ENCODE data around the gene SIX2.

The SIX2 gene

DNA sequence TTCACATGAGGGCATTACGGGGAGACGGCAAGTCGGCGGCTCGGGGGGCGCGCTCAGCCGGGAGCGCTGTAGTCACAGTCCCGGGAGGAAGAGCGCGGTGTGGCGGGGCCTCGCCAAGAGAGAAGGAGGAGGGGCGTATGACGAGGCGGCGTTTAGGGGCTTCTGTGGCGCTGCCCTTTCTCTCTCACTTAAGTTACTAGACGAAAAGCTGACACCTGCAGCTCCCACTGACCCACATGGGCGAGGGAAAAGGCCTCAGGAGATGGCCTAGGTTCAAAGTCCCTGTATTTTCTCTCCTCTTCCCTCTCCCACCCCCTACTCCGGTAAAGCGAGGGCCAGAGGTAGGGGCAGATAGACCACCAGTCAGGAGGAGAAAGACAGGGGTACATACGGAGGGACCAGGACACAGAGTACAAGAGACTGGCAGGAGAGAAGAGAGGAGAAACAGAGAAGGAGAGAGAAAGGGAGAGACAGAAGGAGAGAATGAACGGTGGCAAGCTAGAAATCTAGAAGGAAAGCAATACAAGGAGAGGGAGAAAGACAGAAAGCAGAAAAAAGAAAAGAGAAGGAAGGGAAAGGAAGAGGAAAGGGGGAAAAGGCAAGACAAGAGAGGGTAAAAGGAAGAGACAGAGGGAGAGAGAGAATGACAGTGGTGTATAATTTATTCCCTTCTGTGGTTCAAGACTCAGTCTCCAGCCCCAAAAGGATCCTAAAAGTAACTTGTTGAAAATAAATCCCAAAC is 3.8 kb downstream of the SIX2 start:
- TF ChIP-seq, protein P1, sequence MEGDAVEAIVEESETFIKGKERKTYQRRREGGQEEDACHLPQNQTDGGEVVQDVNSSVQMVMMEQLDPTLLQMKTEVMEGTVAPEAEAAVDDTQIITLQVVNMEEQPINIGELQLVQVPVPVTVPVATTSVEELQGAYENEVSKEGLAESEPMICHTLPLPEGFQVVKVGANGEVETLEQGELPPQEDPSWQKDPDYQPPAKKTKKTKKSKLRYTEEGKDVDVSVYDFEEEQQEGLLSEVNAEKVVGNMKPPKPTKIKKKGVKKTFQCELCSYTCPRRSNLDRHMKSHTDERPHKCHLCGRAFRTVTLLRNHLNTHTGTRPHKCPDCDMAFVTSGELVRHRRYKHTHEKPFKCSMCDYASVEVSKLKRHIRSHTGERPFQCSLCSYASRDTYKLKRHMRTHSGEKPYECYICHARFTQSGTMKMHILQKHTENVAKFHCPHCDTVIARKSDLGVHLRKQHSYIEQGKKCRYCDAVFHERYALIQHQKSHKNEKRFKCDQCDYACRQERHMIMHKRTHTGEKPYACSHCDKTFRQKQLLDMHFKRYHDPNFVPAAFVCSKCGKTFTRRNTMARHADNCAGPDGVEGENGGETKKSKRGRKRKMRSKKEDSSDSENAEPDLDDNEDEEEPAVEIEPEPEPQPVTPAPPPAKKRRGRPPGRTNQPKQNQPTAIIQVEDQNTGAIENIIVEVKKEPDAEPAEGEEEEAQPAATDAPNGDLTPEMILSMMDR (IDR thresholded peaks at IDR 0.05; ENCODE audit: control extremely low read depth, extremely low read depth, low read depth, missing control alignments), result no peak
- ChIA-PET POLR2A (no interaction called here), CTCF (no interaction called here)
- DNase-seq (ENCODE audit: extremely low spot score), result no peak

DNA sequence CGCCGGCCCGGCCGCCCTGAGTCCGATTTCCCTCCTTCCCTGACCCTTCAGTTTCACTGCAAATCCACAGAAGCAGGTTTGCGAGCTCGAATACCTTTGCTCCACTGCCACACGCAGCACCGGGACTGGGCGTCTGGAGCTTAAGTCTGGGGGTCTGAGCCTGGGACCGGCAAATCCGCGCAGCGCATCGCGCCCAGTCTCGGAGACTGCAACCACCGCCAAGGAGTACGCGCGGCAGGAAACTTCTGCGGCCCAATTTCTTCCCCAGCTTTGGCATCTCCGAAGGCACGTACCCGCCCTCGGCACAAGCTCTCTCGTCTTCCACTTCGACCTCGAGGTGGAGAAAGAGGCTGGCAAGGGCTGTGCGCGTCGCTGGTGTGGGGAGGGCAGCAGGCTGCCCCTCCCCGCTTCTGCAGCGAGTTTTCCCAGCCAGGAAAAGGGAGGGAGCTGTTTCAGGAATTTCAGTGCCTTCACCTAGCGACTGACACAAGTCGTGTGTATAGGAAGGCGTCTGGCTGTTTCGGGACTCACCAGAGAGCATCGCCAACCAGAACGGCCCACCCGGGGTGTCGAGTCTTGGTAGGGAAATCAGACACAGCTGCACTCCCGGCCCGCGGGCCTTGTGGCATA is 4.6 kb downstream of the SIX2 start:
- ChIA-PET CTCF (interaction anchor here (1.3 to 1.6 kb wide), 2 partner anchors 23 to 490 kb away, joined by 3 to 5 read pairs; no protein-coding TSS in a partner anchor), POLR2A (no interaction called here)
- TF ChIP-seq, protein P1 (IDR thresholded peaks at IDR 0.05; ENCODE audit: control extremely low read depth, extremely low read depth, low read depth, missing control alignments), result no peak
- no peak for DNase-seq (ENCODE audit: extremely low spot score)

DNA sequence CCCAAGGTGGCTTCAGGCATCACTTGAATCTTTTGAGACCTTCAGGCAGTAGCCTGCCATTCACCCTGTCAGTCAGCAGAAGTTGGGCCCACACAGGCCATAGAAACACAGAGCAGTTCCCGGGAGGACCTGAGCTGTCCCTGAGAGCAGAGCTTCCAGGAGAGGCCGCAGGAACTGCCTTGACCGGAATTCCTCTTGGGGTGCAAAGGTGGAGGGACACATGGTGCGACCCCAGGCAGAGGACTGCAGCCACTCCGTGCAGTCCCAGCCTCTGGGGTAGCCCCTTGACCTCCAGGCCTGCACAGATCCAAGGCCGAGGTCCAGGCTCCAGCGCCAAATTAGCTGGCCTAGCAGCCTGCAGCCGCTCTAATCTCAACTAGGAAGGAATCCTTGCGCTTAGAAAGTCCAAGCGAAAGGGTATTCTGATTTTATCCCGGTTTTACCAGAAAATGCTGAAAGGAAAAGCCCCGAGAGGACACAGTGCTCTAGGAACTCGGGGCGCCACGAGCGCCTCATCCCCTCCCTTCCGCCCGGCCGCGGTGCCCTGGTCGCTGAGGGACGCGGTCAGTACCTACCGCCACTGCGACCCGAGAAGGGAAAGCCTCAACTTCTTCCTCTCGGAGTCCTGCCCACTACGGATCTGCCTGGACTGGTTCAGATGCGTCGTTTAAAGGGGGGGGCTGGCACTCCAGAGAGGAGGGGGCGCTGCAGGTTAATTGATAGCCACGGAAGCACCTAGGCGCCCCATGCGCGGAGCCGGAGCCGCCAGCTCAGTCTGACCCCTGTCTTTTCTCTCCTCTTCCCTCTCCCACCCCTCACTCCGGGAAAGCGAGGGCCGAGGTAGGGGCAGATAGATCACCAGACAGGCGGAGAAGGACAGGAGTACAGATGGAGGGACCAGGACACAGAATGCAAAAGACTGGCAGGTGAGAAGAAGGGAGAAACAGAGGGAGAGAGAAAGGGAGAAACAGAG is 5.4 kb downstream of the SIX2 start:
- TF ChIP-seq, protein P1 (IDR thresholded peaks at IDR 0.05; ENCODE audit: control extremely low read depth, extremely low read depth, low read depth, missing control alignments), result no peak
- no peak for DNase-seq (ENCODE audit: extremely low spot score)
- ChIA-PET POLR2A (no interaction called here), CTCF (interaction anchor here (1.3 to 1.6 kb wide), 2 partner anchors 22 to 490 kb away, joined by 3 to 5 read pairs; no protein-coding TSS in a partner anchor)

DNA sequence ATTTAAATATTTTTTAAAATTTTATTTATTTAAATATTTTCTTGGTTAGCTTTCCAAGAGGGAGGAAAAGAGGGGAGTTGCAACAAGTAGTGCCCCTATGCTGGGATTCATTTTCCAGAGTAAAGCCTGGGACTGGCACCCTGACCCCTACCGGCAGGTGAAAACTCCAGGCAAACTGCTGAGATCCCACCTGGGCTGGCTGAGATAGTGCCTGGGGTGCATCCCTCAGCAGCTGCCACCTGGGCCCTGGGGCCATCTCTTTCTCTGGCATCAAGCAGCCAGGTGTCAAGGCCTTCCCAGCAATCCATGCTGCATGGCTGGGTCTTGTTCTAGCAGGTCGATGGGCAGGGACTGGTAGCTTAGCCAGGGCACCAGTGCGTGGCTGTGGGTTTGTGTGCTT is 6.6 kb downstream of the SIX2 start:
- ChIA-PET CTCF (interaction anchor here (1.9 kb wide), 1 partner anchor 21 kb away, joined by 7 read pairs; no protein-coding TSS in a partner anchor), POLR2A (no interaction called here)
- TF ChIP-seq, protein P1 (IDR thresholded peaks at IDR 0.05; ENCODE audit: control extremely low read depth, extremely low read depth, low read depth, missing control alignments), result no peak
- no peak for DNase-seq (ENCODE audit: extremely low spot score)

DNA sequence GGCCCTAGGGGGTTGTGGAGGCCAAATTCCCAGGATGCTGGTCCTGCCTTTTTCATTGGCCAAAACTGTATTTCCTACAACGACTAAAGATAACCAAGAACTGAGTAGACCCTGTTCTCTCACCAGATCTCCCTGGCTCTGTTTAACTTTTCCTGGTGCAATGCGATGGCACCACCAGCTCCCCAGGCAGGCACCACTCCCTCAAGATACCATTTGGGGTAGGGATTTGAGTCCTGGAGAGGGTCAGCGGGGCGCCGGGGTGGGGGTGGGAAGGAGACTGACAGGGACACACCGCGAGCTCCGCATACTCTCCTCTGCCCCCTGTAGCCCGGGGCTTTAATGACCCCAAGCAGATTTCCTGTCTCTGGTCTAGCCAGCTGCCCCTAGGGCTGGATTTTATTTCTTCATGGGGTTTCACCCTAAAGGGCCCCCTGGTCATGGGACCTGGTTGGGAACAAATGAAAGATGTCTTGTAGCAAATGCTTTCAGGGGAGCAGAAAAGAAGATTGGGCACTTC is 7.3 kb downstream of the SIX2 start:
- no peak for DNase-seq (ENCODE audit: extremely low spot score)
- ChIA-PET POLR2A (no interaction called here), CTCF (interaction anchor here (1.3 to 1.9 kb wide), 2 partner anchors 21 to 414 kb away, joined by 3 to 7 read pairs; no protein-coding TSS in a partner anchor)

More for the DNA sequence above, 7.3 kb downstream of the SIX2 start:
- TF ChIP-seq, protein P1 (IDR thresholded peaks at IDR 0.05; ENCODE audit: control extremely low read depth, extremely low read depth, low read depth, missing control alignments), result no peak
